Uterus (tissue), 2 donors: ENCODE data around the gene TKT.

ENCODE experiments used
- CTCF ChIP-seq, 4 experiments: fragments of 200-600 bp in 2 of 4; fragments of 450-650 bp in 2 of 4; sonication (generic) in 2 of 4; IDR thresholded peaks; one replicate each; pipeline ENCODE4 v1.5.1; 2016 to 2019; ENCODE audit warnings: antibody characterized with exemption in 4 of 4, mild to moderate bottlenecking in 2 of 4, moderate library complexity in 1 of 4
- POLR2A ChIP-seq, 2 donors: fragments of 450-650 bp; IDR thresholded peaks; one replicate each; pipeline ENCODE4 v1.6.1; 2016; ENCODE audit warnings: antibody characterized with exemption in 2 of 2, mild to moderate bottlenecking in 1 of 2, moderate library complexity in 1 of 2

- no peak for TF ChIP-seq CTCF (IDR thresholded peaks at IDR 0.05)
- TF ChIP-seq POLR2A (IDR thresholded peaks at IDR 0.05), result no peak
These were observed 33.5 kb downstream of the TKT start for GRCh38 chr3:53222183-53222901.
